GM18507 (cell line): Measurements from ENCODE around the gene UBR4.

Experiments
- DNase-seq: peaks from one replicate; pipeline ENCODE4 v3.0.0; 2011; ENCODE audit warnings: low read depth; ENCODE audit not compliant: insufficient read length; ENCODE audit errors: extremely low spot score
- FAIRE-seq: peaks from 2 replicates; lab custom pipeline; 2011; peaks lifted over from hg19 to GRCh38; lab: Jason Lieb, UNC

UBR4 gene

GRCh38 chr1:19080721-19081120 is 129.3 kb downstream of the UBR4 start:
- no peak for FAIRE-seq
- DNase-seq, result no peak

GRCh38 chr1:19079541-19080472 is 130.3 kb downstream of the UBR4 start:
- DNase-seq (no peak), FAIRE-seq (no peak)

GRCh38 chr1:19078536-19078935 is 131.5 kb downstream of the UBR4 start:
- no peak for DNase-seq

GRCh38 chr1:19076841-19077616 is 133.0 kb downstream of the UBR4 start:
- DNase-seq (no peak), FAIRE-seq (no peak)

More at GRCh38 chr1:19078536-19078935, 131.5 kb downstream of the UBR4 start:
- no peak for FAIRE-seq

GRCh38 chr1:19074902-19075721 is 135.0 kb downstream of the UBR4 start:
- DNase-seq (no peak), FAIRE-seq (no peak)

- no peak for DNase-seq
- FAIRE-seq, result no peak
Observed at GRCh38 chr1:19074361-19074901, 135.6 kb downstream of the UBR4 start.

GRCh38 chr1:19073311-19074186 is 136.5 kb downstream of the UBR4 start:
- FAIRE-seq (no peak), DNase-seq (no peak)

- DNase-seq, result no peak
- FAIRE-seq, result no peak
Observed at GRCh38 chr1:19072285-19072981, 137.6 kb downstream of the UBR4 start.

- DNase-seq (no peak), FAIRE-seq (no peak)
Observed at GRCh38 chr1:19071674-19072281, 138.3 kb downstream of the UBR4 start.

GRCh38 chr1:19070891-19071621 is 139.0 kb downstream of the UBR4 start:
- DNase-seq (no peak), FAIRE-seq (no peak)

- FAIRE-seq (no peak), DNase-seq (no peak)
Observed at GRCh38 chr1:19070197-19070651, 139.8 kb downstream of the UBR4 start.

- DNase-seq (no peak), FAIRE-seq (no peak)
Observed at GRCh38 chr1:19068639-19069276, 141.3 kb downstream of the UBR4 start.

- DNase-seq (no peak), FAIRE-seq (no peak)
Observed at GRCh38 chr1:19067912-19068638, 142.0 kb downstream of the UBR4 start.

- no peak for DNase-seq
- no peak for FAIRE-seq
Observed at GRCh38 chr1:19067182-19067911, 142.7 kb downstream of the UBR4 start.

GRCh38 chr1:19066874-19067181 is 143.2 kb downstream of the UBR4 start:
- no peak for FAIRE-seq
- no peak for DNase-seq
